Natural killer cell (primary cell): ENCODE results near the gene ATXN10. TPM values are rescaled to one million over a fixed set of nuclear protein-coding genes. Genes with fewer than 3 reads are reported as not detected.

ENCODE experiments used
- ATAC-seq, 3 donors: fragments of 150-1000 bp in 2 of 3; fragments of 200-7000 bp in 1 of 3; cut with Tn5 transposase; 1 replicate in 1 of 3; 2 replicates in 2 of 3; pipeline ENCODE4 v1.10.0; 2021; ENCODE audit warnings: mild to moderate bottlenecking in 2 of 3, moderate library complexity in 2 of 3
- DNase-seq, 2 donors: peaks; one replicate each; pipeline versions ENCODE4 v3.0.0 to v3.0.0-alpha.2; 2013 to 2021; ENCODE audit warnings: mixed read lengths in 1 of 2
- H3K27ac ChIP-seq: one replicate; pipeline ENCODE4 v1.5.1; 2013; ENCODE audit warnings: mild to moderate bottlenecking, low read length
- H3K27me3 ChIP-seq: one replicate; pipeline ENCODE4 v1.6.1; 2013; ENCODE audit warnings: low read length; ENCODE audit not compliant: control insufficient read depth, insufficient read depth
- H3K36me3 ChIP-seq: one replicate; pipeline ENCODE4 v1.6.1; 2013; ENCODE audit warnings: low read length; ENCODE audit not compliant: control insufficient read depth, insufficient read depth
- H3K4me1 ChIP-seq: one replicate; pipeline ENCODE4 v1.6.1; 2013; ENCODE audit warnings: low read length; ENCODE audit not compliant: control insufficient read depth, insufficient read depth
- H3K4me3 ChIP-seq: one replicate; pipeline ENCODE4 v1.5.1; 2013; ENCODE audit warnings: low read length
- H3K9me3 ChIP-seq: one replicate; pipeline ENCODE4 v1.6.1; 2013; ENCODE audit warnings: low read length; ENCODE audit not compliant: control insufficient read depth, insufficient read depth
- H3K27ac Mint-ChIP-seq, 2 donors: one replicate each; pipeline ENCODE4 v1.8.0; 2022; ENCODE audit warnings: mild to moderate bottlenecking in 2 of 2, mixed read lengths in 2 of 2, moderate library complexity in 1 of 2
- H3K27me3 Mint-ChIP-seq, 2 donors: one replicate each; pipeline ENCODE4 v1.8.0; 2022; ENCODE audit warnings: low read depth in 2 of 2, mixed read lengths in 2 of 2
- H3K36me3 Mint-ChIP-seq: one replicate; pipeline ENCODE4 v1.8.0; 2022; ENCODE audit warnings: mixed read lengths
- H3K4me1 Mint-ChIP-seq, 2 donors: one replicate each; pipeline ENCODE4 v1.8.0; 2022; ENCODE audit warnings: mixed read lengths in 2 of 2
- H3K4me3 Mint-ChIP-seq: one replicate; pipeline ENCODE4 v1.8.0; 2022; ENCODE audit warnings: mild to moderate bottlenecking, moderate library complexity, mixed read lengths
- H3K9me3 Mint-ChIP-seq, 2 donors: one replicate each; pipeline ENCODE4 v1.8.0; 2022; ENCODE audit warnings: mixed read lengths in 2 of 2
- WGBS: methylation state at CpG from one replicate; pipeline ENCODE4 v1.1.7; 2013; ENCODE audit warnings: missing lambda C conversion rate; ENCODE audit not compliant: insufficient coverage; 5-methylcytosine and 5-hydroxymethylcytosine counted together
- intact Hi-C: fragments of 100-400 bp; cut with micrococcal nuclease; formaldehyde crosslinking; loops from one replicate; pipeline ENCODE4 v1.14.2; 2022
- total RNA-seq, 4 donors: library from RNA; stranded (reverse); fragments of 120-200 nt in 1 of 4; gene quantifications; one replicate each; pipeline versions ENCODE4 v1.2.3 to v1.2.4, GENCODE V29; 2013 to 2022
- TF ChIP-seq, protein P1 (sequence below): fragments of 200-600 bp; IDR thresholded peaks from one replicate; pipeline ENCODE4 v1.8.0; 2022; ENCODE audit warnings: antibody characterized with exemption

Gene ATXN10
- total RNA-seq, 3 donors from 2014 or later (not counting 1 experiment from before 2014, with no cell fraction given) = 79.3 to 90.5 (median 88.8) TPM

DNA sequence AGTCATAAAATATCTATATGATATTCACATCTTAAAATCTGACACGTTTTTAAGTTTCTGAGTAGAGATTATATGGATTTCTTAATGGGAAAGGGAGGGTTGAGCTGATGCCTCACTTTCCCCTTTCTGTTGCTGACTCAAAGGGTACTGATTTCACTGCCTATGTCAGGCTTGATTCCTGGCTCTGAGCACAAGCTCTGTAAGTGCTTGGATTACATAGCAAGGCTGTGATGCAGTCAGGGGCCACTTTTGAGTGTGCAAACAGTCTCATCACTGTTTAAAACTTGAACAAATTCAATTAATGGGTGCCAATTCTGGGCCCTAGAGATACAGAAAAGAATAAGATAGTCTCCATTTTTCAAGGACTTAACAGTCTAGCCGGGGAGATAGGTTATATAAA lies 14.4 kb downstream of the ATXN10 start:
- TF ChIP-seq, protein P1, sequence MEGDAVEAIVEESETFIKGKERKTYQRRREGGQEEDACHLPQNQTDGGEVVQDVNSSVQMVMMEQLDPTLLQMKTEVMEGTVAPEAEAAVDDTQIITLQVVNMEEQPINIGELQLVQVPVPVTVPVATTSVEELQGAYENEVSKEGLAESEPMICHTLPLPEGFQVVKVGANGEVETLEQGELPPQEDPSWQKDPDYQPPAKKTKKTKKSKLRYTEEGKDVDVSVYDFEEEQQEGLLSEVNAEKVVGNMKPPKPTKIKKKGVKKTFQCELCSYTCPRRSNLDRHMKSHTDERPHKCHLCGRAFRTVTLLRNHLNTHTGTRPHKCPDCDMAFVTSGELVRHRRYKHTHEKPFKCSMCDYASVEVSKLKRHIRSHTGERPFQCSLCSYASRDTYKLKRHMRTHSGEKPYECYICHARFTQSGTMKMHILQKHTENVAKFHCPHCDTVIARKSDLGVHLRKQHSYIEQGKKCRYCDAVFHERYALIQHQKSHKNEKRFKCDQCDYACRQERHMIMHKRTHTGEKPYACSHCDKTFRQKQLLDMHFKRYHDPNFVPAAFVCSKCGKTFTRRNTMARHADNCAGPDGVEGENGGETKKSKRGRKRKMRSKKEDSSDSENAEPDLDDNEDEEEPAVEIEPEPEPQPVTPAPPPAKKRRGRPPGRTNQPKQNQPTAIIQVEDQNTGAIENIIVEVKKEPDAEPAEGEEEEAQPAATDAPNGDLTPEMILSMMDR = no peak
- Histone ChIP-seq H3K4me1 (peaks cover 16% of the 10 kb centered on the region), H3K27me3 (no peaks in the 10 kb centered on the region), H3K27ac (no peak overlapping the region), H3K4me3 (no peak overlapping the region), H3K36me3 (peaks cover 1% of the 10 kb centered on the region), H3K9me3 (no peaks in the 10 kb centered on the region)
- Mint-ChIP-seq H3K9me3 (no peaks in the 10 kb centered on the region), H3K27me3 (no peaks in the 10 kb centered on the region), H3K4me3 (no peak overlapping the region), H3K36me3 (no peaks in the 10 kb centered on the region), H3K4me1 (peaks cover 11 to 26% of the 10 kb centered on the region in 2 donors), H3K27ac (no peak overlapping the region)
- intact Hi-C loops = no loop called here
- ATAC-seq (no peak), DNase-seq (no peak)
- WGBS = 95% methylated on average over 1 of the region's 2 CpGs

DNA sequence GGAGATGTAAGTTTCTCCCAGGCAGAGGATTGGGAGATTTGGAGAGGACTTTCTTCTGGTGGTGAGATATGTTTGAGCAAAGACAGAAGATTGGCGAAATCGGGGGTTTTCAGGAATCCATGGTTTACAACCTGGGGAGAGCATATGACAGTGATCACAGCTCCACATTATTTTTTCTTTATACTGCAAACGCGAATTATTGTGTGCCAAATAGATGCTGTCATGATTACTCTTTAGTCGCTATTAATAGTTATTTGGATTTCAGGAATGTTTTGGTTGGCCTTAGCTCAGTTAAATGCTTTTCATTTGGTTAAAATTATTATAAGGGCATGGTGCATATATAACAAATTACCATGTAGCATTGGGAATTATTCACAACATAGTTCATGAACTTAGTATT lies 15.2 kb downstream of the ATXN10 start:
- no peak for ATAC-seq

DNA sequence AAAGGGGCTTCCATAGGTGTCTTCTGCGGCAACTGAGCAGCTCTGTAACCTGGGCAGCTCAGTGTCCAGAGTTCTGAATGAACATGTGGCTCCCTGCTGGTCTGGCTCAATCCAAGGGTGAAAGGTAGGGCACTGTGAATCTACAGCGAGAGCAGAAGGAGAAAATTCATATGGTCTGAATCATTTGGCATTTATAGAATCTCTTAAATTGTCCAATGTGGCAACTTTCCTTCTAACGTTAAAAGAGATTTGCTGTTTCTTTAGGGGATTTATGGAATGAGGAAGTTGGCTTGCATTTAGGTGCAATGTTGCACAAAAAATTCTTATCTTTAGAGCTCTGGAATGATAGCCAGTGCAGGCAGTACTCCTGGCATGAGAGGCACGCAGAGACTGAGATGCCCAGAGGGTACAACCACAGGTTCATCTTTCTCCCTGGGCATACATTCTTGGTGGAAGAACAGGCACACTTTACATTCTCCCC lies 17.0 kb downstream of the ATXN10 start:
- H3K4me1 Mint-ChIP-seq = peaks cover 17 to 34% of the 10 kb centered on the region in 2 donors
- peaks cover 11% of the 10 kb centered on the region for H3K36me3 ChIP-seq
- ATAC-seq (no peak), DNase-seq (no peak)
- 93% methylated on average over 4 of the region's 4 CpGs for WGBS
- H3K9me3 ChIP-seq = no peaks in the 10 kb centered on the region
- H3K4me1 ChIP-seq = peaks cover 10% of the 10 kb centered on the region
- H3K27me3 Mint-ChIP-seq = no peaks in the 10 kb centered on the region
- TF ChIP-seq, protein P1 = no peak
- peaks cover 5% of the 10 kb centered on the region for H3K36me3 Mint-ChIP-seq
- H3K27me3 ChIP-seq = no peaks in the 10 kb centered on the region
- H3K4me3 Mint-ChIP-seq = no peak overlapping the region
- intact Hi-C loops = no loop called here
- no peak overlapping the region for H3K27ac Mint-ChIP-seq
- no peak overlapping the region for H3K4me3 ChIP-seq
- no peak overlapping the region for H3K27ac ChIP-seq
- H3K9me3 Mint-ChIP-seq = no peaks in the 10 kb centered on the region

More for the DNA sequence above, 15.2 kb downstream of the ATXN10 start:
- no peaks in the 10 kb centered on the region for H3K27me3 ChIP-seq
- no peaks in the 10 kb centered on the region for H3K36me3 Mint-ChIP-seq
- H3K9me3 Mint-ChIP-seq = no peaks in the 10 kb centered on the region
- H3K4me3 ChIP-seq = no peak overlapping the region
- H3K4me1 Mint-ChIP-seq = peaks cover 13 to 30% of the 10 kb centered on the region in 2 donors
- no peaks in the 10 kb centered on the region for H3K9me3 ChIP-seq
- no peak overlapping the region for H3K4me3 Mint-ChIP-seq
- 90% methylated on average over 2 of the region's 5 CpGs for WGBS
- TF ChIP-seq, protein P1 = no peak
- H3K27ac Mint-ChIP-seq = no peak overlapping the region
- H3K27me3 Mint-ChIP-seq = no peaks in the 10 kb centered on the region
- DNase-seq = no peak
- H3K4me1 ChIP-seq = peaks cover 13% of the 10 kb centered on the region
- H3K36me3 ChIP-seq = peaks cover 3% of the 10 kb centered on the region
- intact Hi-C loops = no loop called here
- no peak overlapping the region for H3K27ac ChIP-seq

DNA sequence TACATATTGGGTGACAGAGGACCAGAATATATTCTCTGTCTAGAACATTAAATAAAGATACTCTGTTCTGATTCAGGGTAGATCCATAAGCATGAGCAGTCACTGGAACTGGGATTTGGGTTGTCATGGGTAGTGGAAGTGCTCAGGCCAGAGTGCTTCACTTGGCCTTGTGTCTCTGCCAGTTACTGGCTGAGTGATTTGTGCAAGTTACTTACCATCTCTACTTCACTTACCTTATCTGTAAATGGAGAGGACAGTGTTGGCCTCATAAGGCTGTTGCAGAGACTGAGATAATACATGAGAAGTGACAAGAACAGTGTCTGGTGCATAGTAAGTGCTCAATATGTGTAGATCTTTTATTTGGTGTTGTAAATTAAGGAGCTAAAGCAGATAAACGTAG lies 17.6 kb downstream of the ATXN10 start:
- Mint-ChIP-seq H3K36me3 (peaks cover 6% of the 10 kb centered on the region), H3K4me3 (no peak overlapping the region), H3K27ac (no peak overlapping the region), H3K27me3 (no peaks in the 10 kb centered on the region), H3K4me1 (peaks cover 17 to 34% of the 10 kb centered on the region in 2 donors), H3K9me3 (no peaks in the 10 kb centered on the region)
- no peaks in the 10 kb centered on the region for H3K27me3 ChIP-seq
- WGBS = no CpG with 5 or more reads among the region's 1 CpG
- no peak for ATAC-seq
- TF ChIP-seq, protein P1 = no peak
- no peak overlapping the region for H3K27ac ChIP-seq
- H3K9me3 ChIP-seq = no peaks in the 10 kb centered on the region
- intact Hi-C loops = no loop called here
- peaks cover 4% of the 10 kb centered on the region for H3K4me1 ChIP-seq
- no peak for DNase-seq
- peaks cover 16% of the 10 kb centered on the region for H3K36me3 ChIP-seq
- H3K4me3 ChIP-seq = no peak overlapping the region
